A673 (cell line): ENCODE measurements around the gene DDR1.

Experiments
- CTCF ChIP-seq: fragments of 300-800, 200-600 bp; sonication (generic); conservative IDR thresholded peaks from 2 replicates; pipeline ENCODE4 v1.5.1; 2017; ENCODE audit warnings: low read depth, mild to moderate bottlenecking, antibody characterized with exemption, low read length, moderate library complexity, mixed read lengths
- EZH2 ChIP-seq: fragments of 200-600 bp; sonication (generic); IDR thresholded peaks from 2 replicates; pipeline ENCODE4 v1.6.1; 2017; ENCODE audit warnings: borderline replicate concordance, low read depth, mild to moderate bottlenecking, mixed read lengths, antibody characterized with exemption, low read length; ENCODE audit not compliant: poor library complexity, severe bottlenecking

- no peak for TF ChIP-seq CTCF
- TF ChIP-seq EZH2: no peak
Measured at GRCh38 chr6:30896541-30896940, 12.2 kb downstream of the DDR1 start.
